H1 (cell line): ENCODE results near the gene SCCPDH. TPM values are rescaled to one million over a fixed set of nuclear protein-coding genes. Genes with fewer than 3 reads are reported as not detected.
A peak's percentile ranks its signal among the peaks of the same experiment; 100 is the strongest.

ENCODE experiments used
- ASH2L ChIP-seq: fragments of 200-600, 300-600 bp; sonication (generic); IDR thresholded peaks from one replicate; pipeline ENCODE4 v1.7.1; 2017; ENCODE audit warnings: low read length
- CBX8 ChIP-seq: fragments of 300-800, 300-1000 bp; sonication (generic); IDR thresholded peaks from 2 replicates; pipeline ENCODE4 v1.7.1; 2016; ENCODE audit warnings: low read depth, low read length, borderline replicate concordance
- CHD7 ChIP-seq: fragments of 300-600 bp; sonication (generic); IDR thresholded peaks from 2 replicates; pipeline ENCODE4 v1.7.1; 2012; ENCODE audit warnings: low read length, moderate library complexity, mild to moderate bottlenecking, inconsistent platforms; ENCODE audit not compliant: insufficient replicate concordance
- CTBP2 ChIP-seq: IDR thresholded peaks from 2 replicates; pipeline ENCODE4 v1.7.0; 2011; ENCODE audit warnings: borderline replicate concordance, mild to moderate bottlenecking, moderate library complexity, mixed read lengths, low read length; ENCODE audit not compliant: insufficient read depth, insufficient read length
- JUND ChIP-seq: IDR thresholded peaks from 2 replicates; pipeline ENCODE4 v1.6.1; 2011; ENCODE audit warnings: mild to moderate bottlenecking, improper control_type of control experiment, low read length
- KDM1A ChIP-seq: fragments of 200-600, 300-600 bp; sonication (generic); IDR thresholded peaks from 2 replicates; pipeline ENCODE4 v1.7.1; 2016; ENCODE audit warnings: mild to moderate bottlenecking, low read length, borderline replicate concordance
- RFX5 ChIP-seq: IDR thresholded peaks from 2 replicates; pipeline ENCODE4 v1.6.1; 2011; ENCODE audit warnings: low read depth, low read length, improper control_type of control experiment, borderline replicate concordance
- RNF2 ChIP-seq: fragments of 200-900, 300-1000 bp; sonication (generic); IDR thresholded peaks from 2 replicates; pipeline ENCODE4 v1.7.1; 2016; ENCODE audit warnings: borderline replicate concordance, low read depth, mild to moderate bottlenecking, antibody characterized with exemption, low read length; ENCODE audit not compliant: poor library complexity, severe bottlenecking; ENCODE audit errors: missing control alignments
- polyA plus RNA-seq, 7 experiments: library from polyadenylated mRNA; depleted of rRNA in 3 of 7; stranded (reverse) in 5 of 7; unstranded in 2 of 7; fragments of >200 nt in 5 of 7; fragments of 200-250 nt in 2 of 7; gene quantifications; 1 replicate in 5 of 7; 2 replicates in 1 of 7; 4 replicates in 1 of 7; pipeline versions ENCODE4 v1.2.1 to v1.2.3, GENCODE V29; 2011 to 2013; ENCODE audit warnings: missing spikeins in 2 of 7, mixed read lengths in 2 of 7
- total RNA-seq: library from RNA; stranded (reverse); fragmentation: NEBNext Ultra II Directional; extraction: Animal tissue kit (Norgen Biotek cat#: 25700); gene quantifications from 2 replicates; pipeline ENCODE4 v1.2.1, GENCODE V29; 2021

Gene SCCPDH
- total and polyA plus RNA-seq, 2 of the 8 experiments (the other 6 are each of a cell fraction or from before 2014, with no cell fraction given) = 9.5 to 17.0 TPM

- TF ChIP-seq CHD7 = no peak
- TF ChIP-seq ASH2L = peak; percentile 7
- TF ChIP-seq CTBP2 = no peak
- TF ChIP-seq KDM1A = no peak
- TF ChIP-seq JUND = no peak
- no peak for TF ChIP-seq CBX8
- TF ChIP-seq RNF2 = no peak
- TF ChIP-seq RFX5 = no peak
These were observed 504 bp downstream of the SCCPDH start (continued) for GRCh38 chr1:246724731-246725095.
